Esophagus muscularis mucosa (tissue), 4 donors: Measurements from ENCODE around the gene PRR9.

Source experiments
- CTCF ChIP-seq, 3 experiments: fragments of 200-600 bp in 2 of 3; fragments of 450-650 bp in 1 of 3; sonication (generic) in 2 of 3; IDR thresholded peaks; one replicate each; pipeline ENCODE4 v1.5.1; 2017 to 2019; ENCODE audit warnings: antibody characterized with exemption in 3 of 3, mild to moderate bottlenecking in 2 of 3, moderate library complexity in 1 of 3
- EP300 ChIP-seq: sonication (generic); formaldehyde crosslinking; IDR thresholded peaks from one replicate; pipeline ENCODE4 v1.6.1; 2017; ENCODE audit warnings: antibody characterized with exemption
- POLR2A ChIP-seq: fragments of 450-650 bp; IDR thresholded peaks from one replicate; pipeline ENCODE4 v1.6.1; 2017; ENCODE audit warnings: antibody characterized with exemption, moderate library complexity, mild to moderate bottlenecking, low read depth

- no peak for TF ChIP-seq CTCF (IDR thresholded peaks at IDR 0.05)
- TF ChIP-seq EP300, result no peak
- no peak for TF ChIP-seq POLR2A
Measured at GRCh38 chr1:153210206-153210605, 7.2 kb upstream of the PRR9 start.
